HG02610 (cell line): Measurements from ENCODE around the gene CHRNA4.
"Not testable (repeated sequence)": the region's sequence is repeated elsewhere in the genome, so short reads cannot be mapped to it uniquely, and the experiment has no call there.

ENCODE experiments used
- ATAC-seq: cut with Tn5 transposase; IDR thresholded peaks from one replicate; pipeline ENCODE4 v1.9.1; 2021; ENCODE audit warnings: mild to moderate bottlenecking, moderate library complexity; ENCODE audit not compliant: unreplicated experiment

CHRNA4 gene

DNA sequence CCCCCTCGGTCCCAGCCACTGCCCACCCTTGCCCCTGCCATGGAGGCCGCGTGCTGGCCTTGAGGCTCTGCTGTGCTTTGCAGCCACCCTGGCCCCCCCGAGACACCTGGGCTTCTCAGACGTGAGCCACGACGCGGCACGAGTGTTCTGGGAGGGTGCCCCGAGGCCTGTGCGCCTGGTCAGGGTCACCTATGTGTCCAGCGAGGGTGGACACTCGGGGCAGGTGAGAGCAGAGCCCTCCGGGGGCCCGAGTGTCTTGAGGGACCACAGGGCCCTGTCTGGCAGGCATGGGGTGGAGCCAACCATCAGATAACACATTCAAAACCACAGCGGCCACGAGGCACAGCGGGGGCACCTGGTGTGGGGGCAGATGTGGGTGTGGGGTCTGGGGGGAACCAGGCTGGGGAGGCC is 49.3 kb downstream of the CHRNA4 start:
- ATAC-seq = no peak

DNA sequence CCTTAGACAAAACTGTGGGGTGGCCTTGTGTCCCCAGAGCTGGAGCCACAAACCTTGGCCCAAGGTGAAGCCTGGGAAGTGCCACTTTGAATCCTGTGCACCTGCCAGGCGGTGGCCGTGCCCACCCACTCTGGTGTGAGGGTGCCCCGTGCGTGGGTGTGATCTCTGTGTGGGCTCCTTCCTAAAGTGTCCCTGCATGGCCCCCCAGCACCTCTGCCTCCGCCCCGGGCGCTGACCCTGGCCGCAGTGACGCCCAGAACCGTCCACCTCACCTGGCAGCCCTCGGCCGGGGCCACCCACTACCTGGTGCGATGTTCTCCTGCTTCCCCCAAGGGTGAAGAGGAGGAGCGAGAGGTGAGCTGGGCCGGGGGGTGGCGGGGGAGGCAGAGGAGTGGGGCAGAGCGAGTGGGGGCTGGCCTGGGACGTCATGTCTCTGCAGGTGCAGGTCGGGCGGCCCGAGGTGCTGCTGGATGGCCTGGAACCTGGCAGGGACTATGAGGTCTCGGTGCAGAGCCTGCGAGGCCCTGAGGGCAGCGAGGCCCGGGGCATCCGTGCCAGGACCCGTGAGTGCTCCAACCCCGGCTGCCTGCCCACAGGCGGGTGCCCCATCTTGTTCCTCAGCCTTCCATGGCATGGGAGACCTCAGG is 49.8 kb downstream of the CHRNA4 start:
- ATAC-seq = no peak

DNA sequence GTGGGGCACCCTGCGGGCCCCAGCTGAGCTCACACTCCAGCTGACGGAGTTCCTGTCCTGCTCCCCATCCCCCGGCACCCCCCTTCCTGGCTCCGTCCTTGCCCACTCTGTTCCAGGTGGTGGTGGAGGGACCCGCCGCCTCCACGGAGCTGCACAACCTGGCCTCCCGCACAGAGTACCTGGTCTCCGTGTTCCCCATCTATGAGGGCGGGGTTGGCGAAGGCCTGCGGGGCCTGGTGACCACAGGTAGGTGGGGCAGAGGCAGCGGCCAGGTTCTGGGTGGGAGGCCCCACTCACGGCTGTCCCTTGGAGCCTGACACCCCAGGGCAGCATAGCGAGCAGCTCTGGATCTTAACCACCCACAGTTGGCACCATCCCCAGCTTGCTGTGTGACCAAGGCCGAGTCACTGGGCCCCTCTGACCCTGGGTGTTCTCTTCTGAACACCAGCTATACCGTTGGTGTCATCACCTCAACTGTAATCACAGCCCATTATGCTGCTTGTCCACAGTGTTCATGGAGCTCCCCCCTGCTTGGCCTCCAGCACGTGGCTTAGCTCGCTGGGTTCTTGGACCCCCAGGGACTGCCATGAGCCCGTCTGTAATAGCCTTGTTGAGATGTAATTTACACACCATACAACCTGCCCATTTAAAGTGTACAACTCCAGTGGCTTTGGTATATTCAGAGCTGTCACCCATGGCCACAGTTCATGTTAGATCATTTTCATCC is 50.7 kb downstream of the CHRNA4 start:
- no peak for ATAC-seq

DNA sequence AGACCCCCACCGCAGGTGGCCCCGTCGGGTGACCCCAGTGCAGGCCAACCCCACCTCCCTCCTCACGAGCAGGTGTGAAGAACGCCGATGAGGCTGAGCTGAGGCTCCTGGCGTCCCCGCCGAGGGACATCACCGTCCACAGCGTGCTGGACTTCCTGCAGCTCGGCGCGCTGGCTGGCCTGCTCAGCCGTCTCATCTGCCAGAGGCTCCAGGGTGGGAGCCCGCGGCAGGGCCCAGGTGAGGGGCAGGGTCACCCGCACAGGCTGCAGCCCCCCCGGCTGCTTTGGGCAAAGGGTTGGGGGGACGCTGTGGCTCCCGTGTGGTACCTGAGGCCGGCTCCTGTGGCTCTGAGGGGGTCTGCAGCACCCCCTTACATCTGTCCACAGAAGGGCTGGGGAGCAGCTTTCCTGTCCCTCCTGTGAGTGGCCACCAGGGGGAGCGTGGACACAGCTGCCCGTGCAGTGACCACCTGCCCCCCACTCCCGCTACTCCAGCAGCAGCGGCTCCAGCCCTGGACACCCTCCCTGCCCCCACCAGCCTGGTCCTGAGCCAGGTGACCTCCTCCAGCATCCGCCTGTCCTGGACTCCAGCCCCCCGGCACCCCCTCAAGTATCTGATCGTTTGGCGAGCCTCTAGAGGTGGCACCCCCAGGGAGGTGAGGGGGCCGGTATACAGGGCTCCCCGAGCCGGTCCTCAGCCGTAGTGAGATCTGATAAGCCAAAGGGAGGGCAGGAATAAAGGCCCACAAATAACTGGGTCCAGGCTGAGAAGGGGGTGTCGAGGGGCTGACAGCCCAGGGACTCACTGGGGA is 51.7 kb downstream of the CHRNA4 start:
- ATAC-seq = no peak

DNA sequence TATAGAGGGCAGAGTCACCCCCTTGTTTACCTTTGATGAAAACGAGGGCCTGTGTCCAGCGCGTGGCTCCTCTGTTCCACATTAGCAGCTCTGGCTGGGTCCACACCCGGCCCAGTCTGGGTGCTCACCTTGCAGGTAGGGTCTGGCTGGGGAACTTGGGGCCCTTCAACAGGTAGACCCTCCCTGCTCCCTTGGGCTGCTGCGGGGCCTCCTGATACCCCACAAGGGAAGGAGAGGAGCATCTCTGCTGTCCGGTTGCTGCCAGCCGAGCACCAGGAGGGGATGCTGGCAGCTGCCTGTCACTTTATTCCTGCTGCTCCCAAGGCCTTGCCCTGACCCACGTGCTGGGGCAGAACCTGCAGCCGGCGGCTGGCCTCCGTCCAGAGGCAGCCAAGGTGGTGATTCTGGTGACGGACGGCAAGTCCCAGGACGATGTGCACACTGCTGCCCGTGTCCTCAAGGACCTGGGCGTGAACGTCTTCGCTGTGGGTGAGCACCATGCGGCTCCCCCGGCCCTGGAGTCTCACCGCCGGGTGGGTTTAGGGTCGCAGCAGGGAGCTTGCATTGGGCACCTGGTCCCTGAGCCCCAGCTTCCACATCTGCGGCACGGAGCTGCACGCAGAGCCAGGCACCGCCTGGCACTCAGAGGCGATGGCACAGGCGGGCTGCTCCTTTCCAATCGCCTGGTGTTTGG is 52.8 kb downstream of the CHRNA4 start:
- ATAC-seq = no peak

DNA sequence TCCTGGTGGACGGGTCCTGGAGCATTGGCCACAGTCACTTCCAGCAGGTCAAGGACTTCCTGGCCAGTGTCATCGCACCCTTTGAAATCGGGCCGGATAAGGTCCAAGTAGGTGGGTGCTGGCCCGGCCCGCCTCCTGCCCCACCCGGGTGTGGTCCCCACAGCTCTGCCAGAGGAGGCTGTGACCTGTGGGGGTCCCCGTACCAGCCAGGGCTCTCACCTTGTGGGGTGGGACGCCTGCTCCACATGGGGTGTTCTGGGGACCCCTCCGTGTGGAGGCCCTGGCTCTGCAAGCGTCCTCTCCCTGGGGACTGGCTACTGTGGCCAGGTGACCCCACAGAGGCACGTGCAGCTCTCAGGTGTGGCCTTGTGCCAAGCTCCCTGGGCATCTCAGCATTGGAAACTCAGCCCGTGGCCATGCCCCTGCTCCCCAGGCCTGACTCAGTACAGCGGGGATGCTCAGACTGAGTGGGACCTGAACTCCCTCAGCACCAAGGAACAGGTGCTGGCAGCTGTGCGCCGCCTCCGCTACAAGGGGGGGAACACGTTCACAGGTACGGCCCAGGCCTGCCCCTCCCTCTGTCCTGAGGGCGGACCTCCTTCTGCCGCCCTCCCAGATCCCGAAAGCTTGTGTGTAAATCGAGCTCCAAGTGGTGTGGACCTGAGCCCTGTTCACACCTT is 53.5 kb downstream of the CHRNA4 start:
- ATAC-seq = no peak

DNA sequence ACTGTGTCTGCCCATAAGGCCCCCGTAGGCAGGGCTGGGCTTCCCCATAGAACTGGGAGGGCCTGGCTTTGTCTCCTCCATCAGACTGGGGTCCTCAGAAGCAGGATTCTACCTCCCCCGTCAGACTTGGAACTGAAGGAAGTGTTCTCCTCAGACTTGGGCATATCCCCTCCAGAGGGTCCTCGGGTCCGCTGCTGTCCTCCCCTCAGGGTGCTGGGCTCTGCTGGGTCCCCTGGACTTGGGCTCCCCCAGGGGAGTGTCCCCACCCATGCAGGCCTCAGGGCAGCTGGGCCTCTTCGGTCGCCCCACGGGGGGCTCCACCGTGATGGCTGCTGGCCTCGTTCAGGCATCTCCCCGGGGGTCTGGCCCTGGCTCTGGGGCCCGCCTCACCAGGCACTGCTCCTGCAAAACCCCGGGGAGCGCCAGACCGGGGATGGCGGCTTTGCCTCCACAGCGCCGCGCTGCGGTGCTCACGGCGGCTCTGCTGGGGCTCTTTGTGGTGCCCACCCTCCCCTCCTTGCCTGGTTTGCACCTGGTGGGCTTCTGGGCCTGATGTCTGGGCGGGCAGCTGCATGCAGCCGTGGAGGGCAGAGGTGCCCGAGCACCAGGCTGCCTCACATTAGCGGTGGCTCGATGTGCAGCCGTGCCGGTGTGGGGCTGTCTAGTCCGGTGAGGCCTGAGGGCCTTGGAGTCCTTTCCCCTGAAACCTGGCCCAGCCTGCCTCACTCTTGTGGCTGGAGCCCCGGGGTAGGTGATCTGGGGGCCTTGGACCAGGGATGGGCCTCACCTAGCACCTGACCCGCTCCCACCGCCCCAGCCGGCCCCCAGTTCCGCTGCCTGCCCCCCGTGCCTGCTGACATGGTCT is 54.2 kb downstream of the CHRNA4 start:
- ATAC-seq = no peak

DNA sequence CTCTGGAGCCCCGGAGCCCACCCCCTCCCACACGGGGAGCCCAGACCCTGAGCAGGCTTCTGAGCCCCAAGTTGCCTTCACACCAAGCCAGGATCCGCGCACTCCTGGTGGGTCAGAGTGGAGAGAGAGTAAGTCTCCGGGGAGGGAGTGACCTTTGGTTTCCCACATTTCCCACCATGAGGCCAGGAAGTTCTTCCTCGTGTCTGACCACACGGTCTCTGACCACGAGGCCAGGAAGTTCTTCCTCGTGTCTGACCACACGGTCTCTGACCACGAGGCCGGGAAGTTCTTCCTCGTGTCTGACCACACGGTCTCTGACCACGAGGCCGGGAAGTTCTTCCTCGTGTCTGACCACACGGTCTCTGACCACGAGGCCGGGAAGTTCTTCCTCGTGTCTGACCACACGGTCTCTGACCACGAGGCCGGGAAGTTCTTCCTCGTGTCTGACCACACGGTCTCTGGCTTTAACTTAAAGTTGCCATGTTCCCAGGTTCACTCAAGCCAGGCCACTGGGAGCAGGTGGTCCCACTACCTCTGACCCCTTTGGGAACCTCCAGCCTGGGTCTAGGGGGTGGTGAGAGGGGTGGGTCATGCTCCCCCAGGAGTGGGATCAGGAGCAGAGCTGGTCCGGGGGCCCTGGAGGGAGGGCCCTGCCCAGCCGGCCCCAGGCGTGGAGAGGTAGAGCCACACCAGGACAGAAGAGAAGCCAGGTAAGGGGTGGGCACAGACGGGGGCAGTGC is 55.0 kb downstream of the CHRNA4 start:
- not testable (repeated sequence) for ATAC-seq

DNA sequence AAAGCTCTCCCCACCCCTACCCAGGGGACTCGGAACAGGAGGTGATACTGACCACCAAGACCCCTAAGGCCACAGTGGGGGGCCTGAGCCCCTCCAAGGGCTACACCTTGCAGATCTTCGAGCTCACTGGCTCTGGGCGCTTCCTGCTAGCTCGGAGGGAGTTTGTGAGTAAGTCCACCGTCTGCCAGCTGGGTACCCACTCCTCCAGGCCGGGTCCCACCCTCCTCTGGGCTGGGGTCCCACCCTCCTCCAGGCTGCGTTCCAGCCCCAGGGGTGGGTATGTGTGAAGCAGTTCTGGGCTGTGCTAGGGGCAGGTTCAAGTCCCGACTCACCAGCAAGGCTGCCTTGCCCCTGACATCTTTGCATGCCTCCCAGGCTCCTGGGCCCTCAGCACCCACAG is 55.8 kb downstream of the CHRNA4 start:
- ATAC-seq = no peak

DNA sequence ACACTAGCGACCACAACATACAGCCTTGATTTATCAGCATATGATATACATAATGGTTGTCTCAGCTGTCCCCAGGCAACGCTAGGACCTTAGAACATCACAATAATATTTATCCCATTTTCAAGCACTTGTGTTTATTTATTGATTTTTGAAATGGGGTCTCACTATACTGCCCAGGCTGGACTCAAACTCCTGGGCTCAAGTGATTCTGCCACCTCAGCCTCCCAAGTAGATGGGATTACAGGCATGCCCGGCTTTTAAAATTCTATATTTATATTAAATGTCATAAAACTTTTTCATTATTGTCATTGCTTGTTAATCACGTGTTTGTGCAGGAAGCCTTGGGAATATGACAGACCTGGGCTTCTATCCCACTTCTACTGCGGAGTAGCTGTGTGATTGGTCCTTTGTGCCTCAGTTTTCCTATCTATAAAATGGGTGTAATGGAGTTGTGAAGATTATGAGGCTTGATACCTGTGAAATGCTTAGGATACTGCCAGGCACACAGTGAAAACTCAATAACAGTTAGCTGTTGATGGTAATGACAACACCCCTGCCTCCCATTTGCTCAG is 58.0 kb downstream of the CHRNA4 start:
- no peak for ATAC-seq

DNA sequence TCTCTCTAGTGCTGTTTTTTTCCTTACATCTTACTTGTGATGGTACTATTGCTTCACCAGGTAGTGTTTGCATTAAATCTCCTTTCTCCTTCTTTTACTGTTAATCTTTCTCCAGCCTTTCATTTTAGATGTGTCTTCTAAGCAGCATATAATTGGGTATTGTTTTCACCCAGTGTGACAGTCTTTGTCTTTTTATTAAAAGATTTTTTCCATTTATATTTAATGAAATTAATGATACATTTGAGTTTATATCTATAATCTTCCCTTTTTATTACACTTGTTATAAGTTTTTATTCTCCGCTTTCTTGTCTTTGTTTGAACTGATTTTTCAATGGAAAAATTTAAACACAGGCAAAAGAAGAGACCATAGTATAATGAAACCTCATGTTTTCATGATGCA is 59.5 kb downstream of the CHRNA4 start:
- ATAC-seq = no peak

DNA sequence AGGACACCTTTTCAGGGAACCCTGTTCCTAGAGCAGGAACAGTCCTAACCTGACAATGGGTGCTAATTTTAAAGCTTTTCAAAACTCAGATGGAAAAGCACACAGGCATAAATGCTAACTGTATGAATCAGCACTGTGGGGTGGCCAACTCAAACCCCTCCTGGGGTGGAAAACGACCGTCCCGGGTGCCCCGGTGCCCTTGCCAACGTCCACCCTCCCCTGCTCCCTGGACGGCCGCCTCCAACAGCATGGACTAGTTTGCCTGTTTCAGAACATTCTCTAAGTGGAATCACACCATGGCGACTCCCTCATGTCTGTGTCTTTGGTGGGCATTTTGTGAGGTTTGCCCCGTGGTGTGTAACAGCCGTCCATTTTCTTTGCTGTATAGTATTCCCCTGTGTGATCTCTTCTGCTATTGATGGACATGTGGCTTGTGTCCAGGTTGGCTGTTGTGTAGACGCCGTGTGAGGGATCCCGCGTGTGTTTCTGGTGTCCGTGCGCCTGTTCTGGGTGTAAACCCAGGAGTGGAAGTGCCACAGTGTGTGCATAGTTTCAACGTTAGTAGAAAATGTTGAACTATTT is 62.3 kb downstream of the CHRNA4 start:
- ATAC-seq = no peak

DNA sequence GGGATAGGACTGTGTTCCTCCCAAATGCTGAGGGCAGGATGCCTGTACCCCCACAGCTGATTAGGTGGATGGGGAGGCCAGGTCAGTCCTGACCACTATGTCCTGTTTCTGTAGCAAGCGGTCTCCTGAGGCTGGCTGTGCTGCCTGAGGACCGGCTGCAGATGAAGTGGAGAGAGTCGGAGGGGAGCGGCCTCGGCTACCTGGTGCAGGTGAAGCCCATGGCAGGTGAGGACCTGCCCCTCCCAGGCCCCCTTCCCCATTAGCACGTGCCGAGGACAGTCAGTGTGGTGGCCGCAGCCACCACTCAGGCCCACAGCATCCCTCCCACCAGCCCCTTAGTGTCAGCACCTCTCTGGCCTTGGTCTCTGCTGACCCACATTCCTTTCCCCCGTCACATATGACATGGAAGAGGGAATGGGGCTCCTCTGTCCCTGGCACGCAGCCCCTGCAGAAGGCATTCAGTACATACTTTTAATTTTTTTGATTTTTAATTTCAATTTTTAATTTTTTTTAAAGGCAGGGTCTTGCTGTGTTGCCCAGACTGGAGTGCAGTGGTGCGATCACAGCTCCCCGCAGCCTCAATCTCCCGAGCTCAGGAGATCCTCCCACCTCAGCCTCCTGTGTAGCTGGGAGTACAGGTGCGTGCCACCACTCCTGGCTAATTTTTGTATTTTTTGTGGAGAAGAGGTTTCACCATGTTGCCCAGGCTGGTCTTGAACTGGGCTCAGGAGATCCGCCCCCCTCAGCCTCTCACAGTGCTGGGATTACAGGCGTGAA is 63.2 kb downstream of the CHRNA4 start:
- ATAC-seq = no peak

DNA sequence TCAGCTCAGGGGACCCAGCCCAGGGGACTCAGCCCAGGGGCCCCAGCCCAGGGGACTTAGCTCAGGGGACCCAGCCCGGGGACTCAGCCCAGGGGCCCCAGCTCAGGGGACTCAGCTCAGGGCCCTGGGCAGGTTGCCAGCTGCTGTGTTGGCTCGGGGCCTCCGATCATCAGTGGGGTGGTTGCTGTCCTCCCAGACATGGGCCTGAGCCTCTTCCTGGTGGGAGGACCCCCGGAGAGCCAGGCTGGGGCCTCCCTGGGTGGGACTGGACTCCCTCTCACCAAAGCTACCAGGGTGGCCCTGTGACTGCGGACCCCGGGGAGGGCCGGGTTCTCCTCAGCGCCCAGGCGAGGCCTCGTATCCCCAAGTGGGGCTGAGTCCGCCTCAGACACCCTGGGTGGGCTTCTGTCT is 63.8 kb downstream of the CHRNA4 start:
- ATAC-seq = no peak

DNA sequence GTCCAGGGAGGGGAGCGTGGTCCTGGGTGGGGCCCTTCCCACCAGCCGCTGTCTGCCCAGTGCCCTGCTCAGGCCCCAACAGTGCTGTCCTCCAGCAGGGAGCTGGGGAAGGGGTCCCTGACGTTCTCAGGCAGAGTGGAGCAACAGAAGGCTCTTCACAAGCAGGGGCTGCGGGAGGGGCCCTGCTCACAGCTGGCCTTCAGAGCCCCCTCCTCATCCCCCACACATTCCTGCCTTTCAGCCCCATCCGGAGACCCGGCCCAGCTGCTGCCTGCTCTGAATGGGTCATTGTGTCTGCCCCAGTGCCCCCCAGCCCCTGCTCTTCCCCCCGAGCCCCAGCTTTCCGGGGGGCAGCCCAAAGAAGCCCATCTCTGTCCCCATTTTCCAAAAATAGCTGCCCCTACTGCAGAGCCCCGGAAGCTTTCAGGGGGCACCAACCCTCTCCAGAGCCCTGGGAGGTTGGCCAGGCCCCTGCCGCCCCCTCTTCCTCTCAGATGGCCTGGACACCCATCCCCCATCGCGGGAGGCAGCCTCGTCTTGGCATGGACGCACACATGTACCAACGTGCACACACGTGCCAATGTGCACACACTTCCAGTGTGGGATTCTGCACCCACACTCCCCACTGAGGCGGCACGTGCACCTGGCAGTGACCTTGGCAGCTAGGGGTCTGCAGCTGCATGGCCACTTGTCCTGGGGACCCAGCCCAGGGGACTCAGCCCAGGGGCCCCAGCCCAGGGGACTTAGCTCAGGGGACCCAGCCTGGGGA is 64.4 kb downstream of the CHRNA4 start:
- no peak for ATAC-seq

DNA sequence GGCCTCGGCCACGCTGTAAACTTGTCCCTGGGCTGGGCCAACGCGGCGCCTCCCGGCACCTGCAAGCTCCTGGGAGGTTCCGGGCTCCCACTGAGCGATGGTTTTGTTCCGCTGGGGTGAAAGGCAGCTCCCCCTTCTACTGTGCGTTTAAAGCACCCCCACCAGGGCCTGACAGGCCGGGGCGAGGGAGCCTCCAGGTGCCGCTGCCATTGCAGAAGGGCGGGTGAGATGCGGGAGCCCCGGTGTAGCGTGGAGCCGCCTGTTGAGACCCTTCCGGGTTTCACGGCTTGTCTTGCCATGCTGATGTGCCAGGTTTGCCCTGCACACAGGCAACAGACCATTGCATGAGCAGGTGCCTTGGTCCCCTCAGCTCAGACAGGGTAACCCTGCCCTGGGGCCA is 65.3 kb downstream of the CHRNA4 start:
- ATAC-seq = no peak

DNA sequence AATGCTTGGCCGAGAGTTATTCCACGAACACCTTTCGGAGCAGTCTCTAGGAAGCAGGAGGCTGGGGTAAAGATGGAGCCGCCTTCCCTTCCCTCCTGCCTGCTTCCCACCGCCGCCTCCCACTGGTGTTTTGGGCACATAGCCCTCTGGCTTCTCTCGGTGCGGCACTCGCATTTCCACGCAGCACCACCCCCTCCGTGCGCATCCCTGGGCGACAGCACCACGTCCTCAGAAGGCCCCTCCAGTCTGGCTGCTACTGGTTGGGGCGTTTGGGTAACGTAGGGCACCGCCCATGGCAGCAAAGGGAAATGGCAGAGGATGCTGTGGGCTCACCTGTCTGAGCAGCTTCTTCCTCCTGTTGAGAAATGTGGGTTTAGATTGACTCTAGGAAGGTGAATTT is 65.7 kb downstream of the CHRNA4 start:
- ATAC-seq = no peak
